HL-60 (cell line): ENCODE data around the gene SLC40A1.

ENCODE experiments used
- DNase-seq, 2 experiments: peaks; one replicate each; pipeline ENCODE4 v3.0.0-alpha.2; 2010 to 2020; ENCODE audit warnings: low read depth in 1 of 2, low spot score in 1 of 2
- H3K27ac ChIP-seq: fragments of 250-450 bp; sonication (Bioruptor Pico); replicated peaks from 2 replicates; pipeline ENCODE4 v1.5.1; 2020; ENCODE audit warnings: mild to moderate bottlenecking, moderate library complexity
- H3K27me3 ChIP-seq: fragments of 250-450 bp; sonication (Bioruptor Pico); 2 replicates; pipeline ENCODE4 v1.5.1; 2021; ENCODE audit warnings: mild to moderate bottlenecking, moderate library complexity; ENCODE audit not compliant: insufficient read depth, poor library complexity, severe bottlenecking
- H3K4me3 ChIP-seq: replicated peaks from 2 replicates; pipeline ENCODE4 v1.5.1; 2011; ENCODE audit warnings: mild to moderate bottlenecking, control low read depth, low read length; ENCODE audit not compliant: insufficient read depth
- CTCF ChIP-seq: IDR thresholded peaks from one replicate; pipeline ENCODE4 v1.5.1; 2011; ENCODE audit warnings: low read length, control low read depth, inconsistent platforms; ENCODE audit not compliant: insufficient read depth
- GABPA ChIP-seq: IDR thresholded peaks from 2 replicates; pipeline ENCODE4 v1.6.1; 2012; ENCODE audit warnings: low read depth
- POLR2AphosphoS5 ChIP-seq: IDR thresholded peaks from 2 replicates; pipeline ENCODE4 v1.6.1; 2012; ENCODE audit warnings: low read depth
- REST ChIP-seq: IDR thresholded peaks from 2 replicates; pipeline ENCODE4 v1.6.1; 2012; ENCODE audit warnings: low read depth; ENCODE audit not compliant: insufficient replicate concordance
- SPI1 ChIP-seq: IDR thresholded peaks from 2 replicates; pipeline ENCODE4 v1.6.1; 2012; ENCODE audit warnings: low read depth, mild to moderate bottlenecking, borderline replicate concordance

SLC40A1 gene

GRCh38 chr2:189527812-189528592 lies 52.6 kb downstream of the SLC40A1 start:
- no peak for DNase-seq
- Histone ChIP-seq H3K27me3 (no peaks in the 10 kb centered on the region), H3K27ac (no peak overlapping the region), H3K4me3 (no peak overlapping the region)
- no peak for TF ChIP-seq SPI1
- no peak for TF ChIP-seq CTCF
- no peak for TF ChIP-seq REST
- no peak for TF ChIP-seq POLR2AphosphoS5
- no peak for TF ChIP-seq GABPA

GRCh38 chr2:189527041-189527750 lies 53.4 kb downstream of the SLC40A1 start:
- DNase-seq = no peak

More at GRCh38 chr2:189527041-189527750, 53.4 kb downstream of the SLC40A1 start:
- H3K27me3 ChIP-seq = no peaks in the 10 kb centered on the region
- no peak overlapping the region for H3K4me3 ChIP-seq
- TF ChIP-seq CTCF (no peak), REST (no peak), POLR2AphosphoS5 (no peak), SPI1 (no peak), GABPA (no peak)
- no peak overlapping the region for H3K27ac ChIP-seq
